ENCODE data around the gene SEL1L2. TPM values are rescaled to one million over a fixed set of nuclear protein-coding genes. Genes with fewer than 3 reads are reported as not detected.

Gene SEL1L2
- total and polyA plus RNA-seq, 9 donors, result 0.73 to 9.3 (median 3.8) TPM; not detected in 3

DNA sequence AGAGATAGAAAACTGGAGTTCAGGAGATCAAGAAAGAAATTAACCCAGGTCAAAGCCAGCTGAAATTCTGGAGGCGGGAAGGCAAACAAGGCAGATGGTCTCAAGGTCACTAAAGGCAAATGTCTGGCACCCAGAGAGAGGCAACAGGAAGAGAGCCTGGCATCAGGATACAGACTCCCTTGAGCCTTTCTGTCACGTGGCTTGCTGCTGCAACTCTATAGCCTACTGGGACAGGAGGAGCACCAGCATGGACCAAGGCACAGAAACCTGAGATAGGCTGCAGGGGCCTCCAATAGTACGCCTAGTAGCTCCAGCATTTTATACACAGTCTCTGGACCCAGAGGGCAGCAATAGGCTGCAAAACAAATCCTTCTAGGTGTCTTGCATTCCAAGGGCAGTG, 75.1 kb downstream of the SEL1L2 start:
- 45 to 66% (median 63%) methylated on average over 3 of the region's 3 CpGs for WGBS, 3 donors
- Histone ChIP-seq H3K4me3 (no peak overlapping the region), H3K4me1 (ENCODE audit: insufficient read depth) (peaks cover 4% of the 10 kb centered on the region), H3K27ac (no peak overlapping the region), H3K36me3 (no peaks in the 10 kb centered on the region), H3K27me3 (no peaks in the 10 kb centered on the region), H3K9me3 (no peaks in the 10 kb centered on the region)
- intact Hi-C loops (cut with DNase I), result no loop called here
- no peak for TF ChIP-seq POLR2A (IDR thresholded peaks at IDR 0.05)
- TF ChIP-seq EP300 (IDR thresholded peaks at IDR 0.05), result no peak
- no peak for TF ChIP-seq CTCF (IDR thresholded peaks at IDR 0.05)
- DNase-seq, result no peak

DNA sequence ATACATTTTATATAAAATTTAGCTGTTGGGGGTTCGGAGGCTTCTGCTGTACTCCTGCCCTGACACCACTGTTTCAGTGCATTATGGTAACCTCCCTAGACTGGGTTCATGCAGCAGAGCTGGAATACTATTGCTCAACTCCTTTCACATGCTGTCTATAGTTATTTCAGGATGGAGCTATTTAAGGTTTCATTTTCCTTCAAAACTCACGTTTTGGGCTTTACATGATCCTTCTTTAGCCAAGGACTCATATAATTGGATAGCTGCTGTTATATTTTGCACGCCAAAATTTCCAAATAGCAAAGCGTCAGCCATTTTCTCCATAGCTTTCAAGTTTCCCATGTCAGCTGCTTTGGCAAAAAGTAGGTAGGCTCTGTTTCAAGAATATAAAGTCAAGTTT, 76.8 kb downstream of the SEL1L2 start:
- DNase-seq, result no peak
- no peaks in the 10 kb centered on the region for H3K9me3 ChIP-seq
- intact Hi-C loops (cut with DNase I), result no loop called here
- no peak overlapping the region for H3K27ac ChIP-seq
- H3K4me1 ChIP-seq (ENCODE audit: insufficient read depth), result peaks cover 4% of the 10 kb centered on the region
- no peak overlapping the region for H3K4me3 ChIP-seq
- WGBS, 3 donors, result 65 to 75% (median 67%) methylated on average over 4 of the region's 4 CpGs
- TF ChIP-seq POLR2A (IDR thresholded peaks at IDR 0.05) (no peak), CTCF (IDR thresholded peaks at IDR 0.05) (no peak), EP300 (IDR thresholded peaks at IDR 0.05) (no peak)
- H3K36me3 ChIP-seq, result no peaks in the 10 kb centered on the region
- no peaks in the 10 kb centered on the region for H3K27me3 ChIP-seq

DNA sequence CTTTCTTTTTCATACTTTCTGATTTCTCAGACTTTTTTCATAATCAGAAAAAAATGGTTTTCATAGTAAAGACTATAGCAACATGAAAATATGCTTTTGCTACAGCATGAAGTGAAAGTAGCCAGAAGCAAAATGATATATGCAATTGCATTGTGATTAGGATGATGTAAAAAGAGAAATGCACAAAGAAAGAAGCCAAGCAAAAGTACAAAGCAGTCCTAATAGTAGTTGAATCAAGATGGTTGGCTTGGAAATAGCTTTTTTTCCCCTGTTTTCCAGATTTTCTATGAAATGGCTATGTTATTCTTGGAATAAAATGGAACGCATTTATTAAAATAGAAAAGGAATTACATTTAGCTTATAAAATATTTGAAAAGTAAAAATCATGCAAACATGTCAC, 77.3 kb downstream of the SEL1L2 start:
- Histone ChIP-seq H3K27ac (no peak overlapping the region), H3K4me1 (ENCODE audit: insufficient read depth) (peaks cover 4% of the 10 kb centered on the region), H3K4me3 (no peak overlapping the region), H3K36me3 (no peaks in the 10 kb centered on the region), H3K9me3 (no peaks in the 10 kb centered on the region), H3K27me3 (no peaks in the 10 kb centered on the region)
- no peak for DNase-seq
- TF ChIP-seq POLR2A (IDR thresholded peaks at IDR 0.05), result no peak
- TF ChIP-seq CTCF (IDR thresholded peaks at IDR 0.05), result no peak
- TF ChIP-seq EP300 (IDR thresholded peaks at IDR 0.05), result no peak
- 79 to 86% (median 85%) methylated on average over 1 of the region's 1 CpG for WGBS, 3 donors
- intact Hi-C loops (cut with DNase I), result no loop called here

- Histone ChIP-seq H3K36me3 (no peaks in the 10 kb centered on the region), H3K4me3 (no peak overlapping the region), H3K9me3 (no peaks in the 10 kb centered on the region), H3K27me3 (no peaks in the 10 kb centered on the region), H3K27ac (no peak overlapping the region), H3K4me1 (ENCODE audit: insufficient read depth) (peaks cover 4% of the 10 kb centered on the region)
- TF ChIP-seq POLR2A (IDR thresholded peaks at IDR 0.05) (no peak), EP300 (IDR thresholded peaks at IDR 0.05) (no peak), CTCF (IDR thresholded peaks at IDR 0.05) (no peak)
- intact Hi-C loops (cut with DNase I), result no loop called here
- DNase-seq, result no peak
- WGBS, 3 donors, result 47 to 70% (median 49%) methylated on average over 1 of the region's 1 CpG
Observed at GRCh38 chr20:13910492-13910891, 79.9 kb downstream of the SEL1L2 start.

GRCh38 chr20:13909067-13909466, 81.3 kb downstream of the SEL1L2 start:
- no peak overlapping the region for H3K4me3 ChIP-seq
- intact Hi-C loops (cut with DNase I), result no loop called here
- H3K27ac ChIP-seq, result no peak overlapping the region
- no peak for DNase-seq
- TF ChIP-seq EP300 (IDR thresholded peaks at IDR 0.05) (no peak), POLR2A (IDR thresholded peaks at IDR 0.05) (no peak), CTCF (IDR thresholded peaks at IDR 0.05) (no peak)
- 75 to 82% (median 76%) methylated on average over 4 of the region's 4 CpGs for WGBS, 3 donors
- no peaks in the 10 kb centered on the region for H3K9me3 ChIP-seq
- H3K27me3 ChIP-seq, result no peaks in the 10 kb centered on the region
- H3K4me1 ChIP-seq (ENCODE audit: insufficient read depth), result no peaks in the 10 kb centered on the region
- H3K36me3 ChIP-seq, result no peaks in the 10 kb centered on the region

All from ovary (tissue), 9 donors.